PFSK-1 (cell line): ENCODE results near the gene COQ8B.

Experiments
- POLR2AphosphoS5 ChIP-seq: IDR thresholded peaks from 2 replicates; pipeline ENCODE4 v1.6.1; 2012; ENCODE audit warnings: low read depth, mild to moderate bottlenecking, control low read depth, low read length, moderate library complexity
- REST ChIP-seq, 2 experiments: IDR thresholded peaks; 2 replicates each; pipeline versions ENCODE4 v1.6.1 to v1.8.0; 2011 to 2012; ENCODE audit warnings: low read depth in 2 of 2, low read length in 2 of 2, control low read depth in 1 of 2, inconsistent platforms in 1 of 2, mild to moderate bottlenecking in 1 of 2, moderate library complexity in 1 of 2; ENCODE audit not compliant: insufficient read depth in 1 of 2
- SIN3A ChIP-seq: IDR thresholded peaks from 2 replicates; pipeline ENCODE4 v1.6.1; 2012; ENCODE audit warnings: mild to moderate bottlenecking, low read length, moderate library complexity, borderline replicate concordance; ENCODE audit not compliant: insufficient read depth
- TAF1 ChIP-seq: IDR thresholded peaks from 2 replicates; pipeline ENCODE4 v1.6.1; 2012; ENCODE audit warnings: low read length, control low read depth, borderline replicate concordance; ENCODE audit not compliant: insufficient read depth

- no peak for TF ChIP-seq SIN3A
- no peak for TF ChIP-seq REST (IDR thresholded peaks at IDR 0.05; ENCODE audit: insufficient read depth in 1 of 2, low read depth in 2 of 2, low read length in 2 of 2)
- TF ChIP-seq TAF1 = no peak
- no peak for TF ChIP-seq POLR2AphosphoS5
Measured at GRCh38 chr19:40717325-40717879, 716 bp upstream of the COQ8B start.
